HS-27A (cell line): Measurements from ENCODE around the gene EEF1B2.
A peak's percentile ranks its signal among the peaks of the same experiment; 100 is the strongest.
"Not testable (repeated sequence)": the region's sequence is repeated elsewhere in the genome, so short reads cannot be mapped to it uniquely, and the experiment has no call there.

ENCODE experiments used
- DNase-seq: peaks from one replicate; pipeline ENCODE4 v3.0.0-alpha.2; 2012; ENCODE audit warnings: low read depth, missing footprints

Gene EEF1B2

DNA sequence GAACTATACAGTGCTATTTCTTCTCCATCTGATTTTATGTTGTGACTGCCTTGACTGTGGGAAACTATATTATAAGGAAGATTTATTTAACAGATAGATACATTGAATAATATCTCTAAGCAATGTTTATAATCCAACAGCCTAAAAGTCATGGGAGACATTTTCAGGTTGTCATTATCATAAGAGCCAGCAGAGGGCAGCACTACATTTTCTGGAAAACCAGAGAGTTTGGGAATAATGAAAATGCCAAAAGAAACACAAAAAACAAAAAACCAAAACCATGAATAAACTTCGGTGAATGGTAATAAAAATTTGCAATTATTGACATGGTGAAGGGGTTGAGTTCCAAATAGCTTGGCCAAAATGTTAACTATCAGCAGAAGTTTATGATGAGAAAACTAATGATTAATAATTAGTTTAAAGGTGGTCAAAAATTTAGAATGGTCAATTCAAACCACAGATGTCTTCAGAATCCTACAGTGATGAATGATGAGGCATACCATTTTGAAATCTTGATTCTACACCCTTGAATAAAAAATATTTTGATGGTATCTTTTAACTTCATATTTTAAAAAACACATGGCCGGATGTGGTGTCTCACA is 4.7 kb downstream of the EEF1B2 start:
- DNase-seq = no peak

DNA sequence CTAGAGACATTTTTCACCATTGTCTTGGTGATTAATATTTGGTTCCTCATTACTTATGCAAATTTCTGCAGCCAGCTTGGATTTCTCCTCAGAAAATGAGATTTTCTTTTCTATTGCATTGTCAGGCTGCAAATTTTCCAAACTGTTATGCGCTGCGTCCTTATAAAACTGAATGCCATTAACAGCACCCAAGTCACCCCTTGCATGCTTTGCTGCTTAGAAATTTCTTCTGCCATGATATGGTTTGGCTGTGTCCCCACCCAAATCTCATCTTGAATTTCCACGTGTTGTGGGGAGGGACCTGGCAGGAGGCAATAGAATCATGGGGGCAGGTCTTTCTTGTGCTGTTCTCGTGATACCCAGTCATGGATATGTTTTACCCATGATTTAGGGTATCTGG is 8.5 kb downstream of the EEF1B2 start:
- DNase-seq = not testable (repeated sequence)

- DNase-seq = not testable (repeated sequence)
These were observed 12.1 kb downstream of the EEF1B2 start for GRCh38 chr2:206171624-206172397.

DNA sequence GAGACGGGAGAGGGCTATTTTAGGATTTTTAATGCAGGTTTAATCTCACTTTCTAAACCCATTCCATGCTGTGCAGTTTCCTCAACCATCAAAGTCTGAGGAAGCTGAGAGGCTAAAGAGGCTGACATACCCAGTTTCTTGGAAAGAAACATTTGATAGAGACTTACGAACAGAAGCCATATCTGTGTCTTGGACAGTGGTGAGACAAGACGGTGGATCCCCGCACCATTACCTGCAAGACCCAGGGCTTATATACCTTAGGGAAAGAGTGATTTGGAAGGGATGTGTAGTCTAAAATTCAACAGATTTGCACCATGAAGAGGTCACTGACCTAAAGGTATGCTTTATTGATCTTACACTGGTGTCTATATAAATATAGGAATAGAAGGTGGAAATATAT is 13.5 kb downstream of the EEF1B2 start:
- DNase-seq = no peak

DNA sequence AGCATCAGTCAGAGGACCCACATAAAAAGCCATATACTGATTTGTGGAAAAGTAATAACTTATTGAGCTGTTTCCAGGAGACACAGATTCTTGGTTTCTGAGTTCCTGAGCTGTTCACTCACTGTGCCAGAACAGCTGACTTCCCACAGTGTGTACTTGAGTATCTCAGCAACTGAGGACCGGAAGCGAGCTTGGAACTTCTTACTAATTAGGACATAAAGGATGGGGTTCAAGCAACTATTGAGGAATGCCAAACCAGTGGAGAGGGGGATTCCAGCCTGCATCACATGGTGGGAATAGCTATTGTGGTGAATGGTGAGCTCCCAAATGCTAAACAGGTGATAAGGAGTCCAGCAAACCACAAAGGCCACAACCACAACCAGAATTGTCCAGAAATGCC is 16.4 kb downstream of the EEF1B2 start:
- no peak for DNase-seq

DNA sequence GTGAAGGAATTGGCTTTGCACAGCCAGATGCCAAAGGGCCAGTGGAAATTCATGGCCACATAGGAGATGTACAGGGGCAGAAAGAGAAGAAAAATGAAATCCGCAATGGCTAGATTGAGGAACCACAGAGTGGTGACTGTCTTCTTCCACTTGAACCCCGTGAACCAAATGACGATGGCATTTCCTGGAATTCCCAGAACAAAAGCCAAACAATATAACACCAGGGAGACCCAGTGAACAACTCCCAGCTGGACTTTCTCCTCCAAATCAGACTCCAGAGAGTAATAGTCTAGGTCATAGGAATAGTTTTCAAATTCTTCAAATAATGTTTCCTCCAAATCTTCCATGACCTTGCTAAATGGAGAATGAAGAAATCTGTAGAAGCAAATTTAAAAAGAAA is 17.2 kb downstream of the EEF1B2 start:
- DNase-seq = no peak

DNA sequence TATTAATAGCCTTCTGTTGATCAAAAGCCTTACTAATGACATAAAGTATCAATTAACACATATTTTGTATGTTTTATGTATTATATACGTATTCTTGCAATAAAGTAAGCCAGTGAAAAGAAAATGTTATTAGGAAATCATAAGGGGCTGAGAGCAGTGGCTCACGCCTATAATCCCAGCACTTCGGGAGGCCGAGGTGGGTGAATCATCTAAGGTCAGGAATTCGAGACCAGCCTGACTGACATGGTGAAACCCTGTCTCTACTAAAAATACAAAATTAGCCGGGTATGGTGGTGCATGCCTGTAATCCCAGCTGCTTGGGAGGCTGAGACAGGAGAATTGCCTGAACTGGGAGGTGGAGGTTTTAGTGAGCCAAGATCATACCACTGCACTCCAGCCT is 21.8 kb downstream of the EEF1B2 start:
- DNase-seq = not testable (repeated sequence)

DNA sequence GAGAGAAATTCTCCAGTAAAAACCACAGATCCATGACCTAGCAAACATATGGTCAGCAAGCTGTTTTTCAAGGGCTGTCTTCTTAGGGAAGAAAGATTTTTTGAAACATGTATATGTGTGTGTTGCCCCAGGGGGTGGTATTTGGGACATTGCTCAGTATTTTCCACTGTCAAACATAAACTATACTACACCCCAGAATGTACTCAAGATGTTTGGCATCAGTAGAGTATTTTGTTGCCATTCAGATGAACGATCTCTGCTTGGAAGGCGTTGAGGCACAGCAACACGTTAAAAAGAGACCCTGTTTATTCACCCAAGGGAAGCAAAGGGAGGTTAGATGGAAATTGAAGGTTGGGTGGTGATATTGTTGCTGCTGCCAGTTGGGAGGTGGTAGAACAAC is 30.0 kb downstream of the EEF1B2 start:
- DNase-seq = no peak

DNA sequence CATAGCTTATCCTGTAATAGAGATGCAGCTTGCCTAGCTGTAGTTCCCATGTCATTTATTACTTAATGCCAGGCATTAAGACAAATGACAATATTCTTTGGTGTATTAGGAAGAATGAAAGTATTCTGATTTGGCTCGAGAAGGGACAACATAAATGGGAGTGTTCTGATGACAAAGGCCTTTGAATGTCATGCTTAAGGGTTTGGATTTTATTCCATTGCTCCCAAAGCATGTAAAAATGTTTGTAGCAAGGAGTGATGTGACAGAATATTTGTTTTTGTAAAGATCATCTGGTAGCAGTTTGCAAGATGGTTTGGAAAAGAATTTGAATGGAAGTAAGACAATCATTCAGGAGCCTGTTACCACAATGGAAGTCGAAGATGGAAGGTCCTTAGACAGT is 30.4 kb downstream of the EEF1B2 start:
- DNase-seq = no peak

- DNase-seq = no peak
These were observed 31.0 kb downstream of the EEF1B2 start for GRCh38 chr2:206190689-206191088.

- no peak for DNase-seq
These were observed 32.5 kb downstream of the EEF1B2 start for GRCh38 chr2:206192157-206192556.

- no peak for DNase-seq
These were observed 34.1 kb downstream of the EEF1B2 start for GRCh38 chr2:206193671-206194357.

DNA sequence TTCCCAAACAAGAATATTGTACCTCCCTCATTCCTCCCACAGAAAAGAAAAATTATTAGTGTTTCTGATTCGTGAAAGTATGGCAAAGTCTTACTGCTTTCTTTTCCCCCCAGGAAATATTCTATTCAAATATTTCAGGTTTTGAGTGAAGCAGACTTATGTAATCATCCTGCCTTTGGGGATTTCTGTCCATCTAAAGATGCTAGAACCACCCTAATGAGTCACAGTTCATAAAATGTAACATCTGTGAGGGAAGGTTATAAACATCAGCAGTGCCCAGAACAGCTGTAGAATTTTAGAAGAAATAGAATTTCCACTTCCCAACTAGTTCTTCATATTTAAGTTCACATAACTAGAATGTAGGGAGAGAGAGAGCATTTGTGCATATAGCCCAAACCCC is 39.0 kb downstream of the EEF1B2 start:
- no peak for DNase-seq

DNA sequence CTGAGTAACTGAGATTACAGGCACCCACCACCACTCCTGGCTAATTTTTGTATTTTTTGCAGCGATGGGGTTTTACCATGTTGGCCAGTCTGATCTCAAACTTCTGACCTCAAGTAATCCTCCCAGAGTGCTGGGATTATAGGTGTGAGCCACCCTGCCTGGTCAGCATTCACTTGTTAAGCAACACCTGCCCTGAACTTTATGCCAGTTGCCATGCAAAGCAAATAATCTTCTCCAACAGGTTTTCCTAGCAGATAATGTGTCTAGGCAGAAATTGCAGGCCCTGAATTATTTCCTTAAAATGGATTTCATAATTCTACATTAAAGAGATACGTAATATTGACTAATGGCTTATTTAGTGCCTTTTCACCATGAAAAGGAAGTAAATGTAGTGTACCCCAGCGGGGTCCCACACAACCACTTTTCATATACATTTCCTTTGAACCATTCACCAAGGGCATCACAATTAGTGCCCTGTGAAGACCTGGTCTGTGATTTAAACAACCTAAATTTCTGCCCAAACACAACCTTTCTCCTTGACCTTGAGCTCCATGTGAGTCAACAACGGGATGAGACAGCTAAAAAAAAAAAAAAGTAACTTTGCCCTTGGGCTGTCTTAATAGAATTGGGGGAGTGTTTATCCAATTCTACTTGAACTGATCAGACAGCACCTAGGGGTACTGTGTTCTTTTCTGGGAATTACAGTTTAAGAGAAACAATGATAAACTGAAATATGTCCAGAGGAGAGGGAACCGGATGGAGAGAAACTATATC is 41.6 kb downstream of the EEF1B2 start:
- no peak for DNase-seq

DNA sequence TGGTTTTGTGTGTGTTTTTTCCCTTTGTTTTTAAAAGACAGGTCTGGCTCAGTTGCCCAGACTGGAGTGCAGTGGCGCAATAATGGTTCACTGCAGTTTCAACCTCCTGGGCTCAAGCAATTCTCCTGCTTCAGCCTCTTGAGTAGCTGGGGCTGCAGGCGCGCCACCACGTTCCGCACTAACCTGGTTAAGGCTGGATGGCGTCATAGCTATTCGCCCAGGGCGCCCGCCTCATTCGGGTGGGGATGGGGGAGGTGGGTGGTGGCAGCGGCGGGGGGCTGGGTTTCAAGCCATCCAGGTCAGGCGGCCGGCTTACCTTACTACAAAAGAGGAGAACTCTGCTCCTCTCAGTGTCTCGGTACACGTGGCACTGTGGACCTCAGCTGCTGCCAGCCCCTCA is 42.8 kb downstream of the EEF1B2 start:
- no peak for DNase-seq

DNA sequence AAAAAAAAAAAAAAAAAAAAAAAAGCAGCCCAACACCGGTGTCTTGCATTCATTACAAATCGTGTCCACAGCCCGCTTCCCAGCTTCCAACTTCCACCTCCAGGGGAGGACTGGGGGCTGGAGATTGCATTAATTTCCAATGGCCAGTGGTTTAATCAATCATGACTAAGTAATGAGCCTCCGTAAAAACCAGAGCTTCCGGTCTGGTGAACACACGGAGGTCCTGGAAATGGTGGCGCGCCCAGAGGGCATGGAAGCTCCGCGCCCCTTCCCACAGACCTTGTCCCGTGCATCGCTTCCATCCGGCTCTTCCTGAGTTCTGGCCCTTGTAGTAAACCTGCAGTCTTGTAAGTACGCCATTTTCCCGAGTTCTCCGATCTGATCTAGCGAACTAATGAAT is 43.6 kb downstream of the EEF1B2 start:
- DNase-seq = no peak

DNA sequence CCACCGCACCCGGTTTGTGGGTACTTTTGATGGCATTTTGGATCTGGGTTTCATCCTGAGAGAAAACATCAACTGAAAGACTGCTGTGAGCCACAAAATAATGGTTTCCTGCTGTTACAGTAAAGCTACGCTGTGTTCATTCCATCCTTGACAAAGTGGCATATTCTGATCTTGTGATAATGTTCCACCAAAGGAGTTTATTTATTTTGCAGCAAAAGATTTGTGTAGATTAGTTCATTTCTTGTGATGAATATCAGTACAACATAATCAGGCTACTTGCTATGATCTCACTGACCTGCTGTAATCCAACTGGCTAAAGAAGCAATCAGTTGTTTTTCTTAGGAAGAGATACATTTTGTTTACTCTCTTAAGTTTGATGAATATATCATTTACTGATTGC is 45.0 kb downstream of the EEF1B2 start:
- no peak for DNase-seq

- DNase-seq = not testable (repeated sequence)
These were observed 47.6 kb downstream of the EEF1B2 start for GRCh38 chr2:206207316-206207715.

DNA sequence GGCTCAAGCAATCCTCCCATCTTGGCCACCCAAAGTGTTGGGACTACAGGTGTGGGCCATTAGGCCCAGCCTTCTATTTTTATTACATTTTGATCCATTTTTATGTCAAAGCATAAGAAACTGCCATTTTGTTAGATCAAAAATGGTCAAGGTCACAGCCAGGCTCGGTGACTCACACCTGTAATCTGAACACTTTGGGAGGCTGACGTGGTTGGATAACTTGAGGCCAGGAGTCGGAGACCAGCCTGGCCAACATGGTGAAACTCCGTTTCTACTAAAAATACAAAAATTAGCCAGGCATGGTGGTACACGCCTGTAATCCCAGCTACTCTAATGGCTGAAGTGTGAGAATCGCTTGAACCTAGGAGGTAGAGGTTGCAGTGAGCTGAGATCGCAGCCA is 49.2 kb downstream of the EEF1B2 start:
- DNase-seq = no peak

DNA sequence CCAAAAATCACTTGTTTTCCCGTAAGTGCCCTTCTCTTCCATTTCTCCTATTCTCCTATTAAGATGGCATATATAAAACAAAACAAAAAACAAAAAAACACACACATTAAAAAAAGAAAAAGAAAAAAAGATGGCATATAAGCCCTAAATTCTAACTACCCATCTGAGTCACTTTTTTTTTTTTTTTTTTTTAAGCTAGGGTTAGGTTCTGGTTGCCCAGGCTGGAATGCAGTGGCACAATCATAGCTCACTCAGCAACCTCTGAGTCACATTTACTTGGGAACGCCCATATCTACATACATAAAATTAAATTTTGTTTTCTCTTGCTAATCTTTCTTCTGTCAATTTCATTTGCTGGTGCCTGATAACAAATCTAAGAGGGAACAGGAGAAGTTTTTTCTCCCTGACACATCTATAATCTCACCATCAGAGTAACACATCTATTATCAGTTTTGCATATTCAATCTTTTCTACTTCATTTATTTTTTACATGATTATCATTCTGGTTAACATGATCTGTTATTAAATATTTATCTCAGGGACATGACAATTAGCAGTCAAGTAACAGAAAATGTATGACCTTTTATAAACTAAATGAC is 52.1 kb downstream of the EEF1B2 start:
- DNase-seq = peak; percentile 42
